Psoas muscle (tissue), 8 donors: Measurements from ENCODE around the gene TMEM131L. TPM values are rescaled to one million over a fixed set of nuclear protein-coding genes. Genes with fewer than 3 reads are reported as not detected.

Experiments
- ATAC-seq, 4 donors: fragments of 200-7000 bp; cut with Tn5 transposase; one replicate each; pipeline ENCODE4 v1.9.1; 2020; ENCODE audit warnings: moderate library complexity in 3 of 4, mild to moderate bottlenecking in 2 of 4
- DNase-seq, 2 donors: peaks; one replicate each; pipeline ENCODE4 v3.0.0-alpha.2; 2020
- H3K27ac ChIP-seq: fragments of 200-600 bp; one replicate; pipeline ENCODE4 v1.8.0; 2022
- H3K27me3 ChIP-seq, 3 donors: fragments of 200-600 bp in 1 of 3; one replicate each; pipeline versions ENCODE4 v1.6.1 to v1.8.0; 2013 to 2022; ENCODE audit warnings: low read length in 2 of 3, mild to moderate bottlenecking in 2 of 3, moderate library complexity in 1 of 3; ENCODE audit not compliant: insufficient read depth in 3 of 3
- H3K36me3 ChIP-seq, 2 donors: fragments of 200-600 bp in 1 of 2; one replicate each; pipeline versions ENCODE4 v1.6.1 to v1.8.0; 2013 to 2022; ENCODE audit warnings: low read depth in 1 of 2, mild to moderate bottlenecking in 1 of 2, moderate library complexity in 1 of 2; ENCODE audit not compliant: insufficient read depth in 1 of 2
- H3K4me1 ChIP-seq: fragments of 200-600 bp; one replicate; pipeline ENCODE4 v1.8.0; 2022
- H3K4me3 ChIP-seq: fragments of 200-600 bp; one replicate; pipeline ENCODE4 v1.8.0; 2022; ENCODE audit warnings: mild to moderate bottlenecking
- H3K9me3 ChIP-seq: fragments of 200-600 bp; one replicate; pipeline ENCODE4 v1.8.0; 2022
- WGBS, 3 donors: extraction: QIAGEN DNeasy Blood & Tissue Kit; methylation state at CpG; one replicate each; pipeline versions ENCODE4 v1.1.6 to v1.1.7; 2013; 5-methylcytosine and 5-hydroxymethylcytosine counted together
- intact Hi-C, 2 donors: fragments of 100-400 bp; cut with DNase I; formaldehyde crosslinking; loops; one replicate each; pipeline versions ENCODE4 v1.11.0 to v1.14.2; 2022
- polyA plus RNA-seq, 3 donors: library from polyadenylated mRNA; stranded (reverse); fragments of 200-250 nt; gene quantifications; one replicate each; pipeline ENCODE4 v1.2.3, GENCODE V29; 2013
- total RNA-seq, 4 donors: library from RNA; stranded (reverse); fragmentation: NEBNext Ultra II Directional in 2 of 4; extraction: Animal tissue kit (Norgen Biotek cat#: 25700) in 2 of 4; gene quantifications; one replicate each; pipeline versions ENCODE4 v1.2.1 to v1.2.4, GENCODE V29; 2021 to 2023
- TF ChIP-seq, protein P1 (sequence below): fragments of 200-600 bp; IDR thresholded peaks from one replicate; pipeline ENCODE4 v1.8.0; 2022; ENCODE audit warnings: antibody characterized with exemption
- donor health status: healthy with polysubstance abuse.
- donor health status: DM: no; HTN: no; CAD: no; lungs with moderate emphysema.
- donor health status: Bipolar disorder and iron deficiency.
- donor health status: healthy.
- donor health status: DM: yes; HTN: yes; CAD: no.
- donor health status: DM: no; HTN: no; CAD: no.
- donor health status: DM: no; HTN: no; CAD: no.
- donor health status: DM: yes; HTN: yes; CAD: no.

The TMEM131L gene
- total and polyA plus RNA-seq, 7 donors, result 2.1 to 21.2 (median 6.9) TPM

DNA sequence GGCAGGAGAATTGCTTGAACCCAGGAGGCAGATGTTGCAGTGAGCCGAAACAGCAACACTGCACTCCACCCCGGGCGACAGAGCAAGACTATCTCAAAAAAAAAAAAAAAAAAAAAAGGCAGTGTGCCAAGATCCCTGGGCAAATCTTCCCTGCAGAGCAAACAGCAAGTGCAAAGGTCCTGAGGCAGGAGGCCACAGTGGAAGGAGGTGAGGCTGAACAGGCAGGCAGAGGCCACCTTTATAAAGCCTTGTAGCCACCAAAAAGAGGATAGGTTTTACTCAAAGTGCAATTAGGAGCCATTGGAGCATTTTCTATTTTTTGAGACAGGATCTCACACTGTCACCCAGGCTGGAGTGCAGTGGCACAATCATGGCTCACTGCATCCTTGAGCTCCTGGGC, 172.8 kb downstream of the TMEM131L start:
- no peaks in the 10 kb centered on the region for H3K9me3 ChIP-seq
- peaks cover 4 to 38% of the 10 kb centered on the region in 2 donors for H3K36me3 ChIP-seq
- no peak for DNase-seq
- TF ChIP-seq, protein P1, sequence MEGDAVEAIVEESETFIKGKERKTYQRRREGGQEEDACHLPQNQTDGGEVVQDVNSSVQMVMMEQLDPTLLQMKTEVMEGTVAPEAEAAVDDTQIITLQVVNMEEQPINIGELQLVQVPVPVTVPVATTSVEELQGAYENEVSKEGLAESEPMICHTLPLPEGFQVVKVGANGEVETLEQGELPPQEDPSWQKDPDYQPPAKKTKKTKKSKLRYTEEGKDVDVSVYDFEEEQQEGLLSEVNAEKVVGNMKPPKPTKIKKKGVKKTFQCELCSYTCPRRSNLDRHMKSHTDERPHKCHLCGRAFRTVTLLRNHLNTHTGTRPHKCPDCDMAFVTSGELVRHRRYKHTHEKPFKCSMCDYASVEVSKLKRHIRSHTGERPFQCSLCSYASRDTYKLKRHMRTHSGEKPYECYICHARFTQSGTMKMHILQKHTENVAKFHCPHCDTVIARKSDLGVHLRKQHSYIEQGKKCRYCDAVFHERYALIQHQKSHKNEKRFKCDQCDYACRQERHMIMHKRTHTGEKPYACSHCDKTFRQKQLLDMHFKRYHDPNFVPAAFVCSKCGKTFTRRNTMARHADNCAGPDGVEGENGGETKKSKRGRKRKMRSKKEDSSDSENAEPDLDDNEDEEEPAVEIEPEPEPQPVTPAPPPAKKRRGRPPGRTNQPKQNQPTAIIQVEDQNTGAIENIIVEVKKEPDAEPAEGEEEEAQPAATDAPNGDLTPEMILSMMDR, result no peak
- no peak overlapping the region for H3K4me3 ChIP-seq
- no peak for ATAC-seq
- 77 to 94% (median 90%) methylated on average over 3 of the region's 3 CpGs for WGBS, 3 donors
- no peaks in the 10 kb centered on the region for H3K4me1 ChIP-seq
- no peak overlapping the region for H3K27ac ChIP-seq
- intact Hi-C loops, result loop anchor here (5.0 to 10.0 kb wide), 3 partner anchors 106 to 494 kb away; no protein-coding TSS in a partner anchor
- no peaks in the 10 kb centered on the region for H3K27me3 ChIP-seq

- intact Hi-C loops, result loop anchor here (5.0 to 10.0 kb wide), 3 partner anchors 105 to 495 kb away; no protein-coding TSS in a partner anchor
- DNase-seq (no peak), ATAC-seq (peak in 1 of 4 donors; percentile 34)
These were observed 174.0 kb downstream of the TMEM131L start for GRCh38 chr4:153639833-153640802.

GRCh38 chr4:153641532-153641931, 175.4 kb downstream of the TMEM131L start:
- peaks cover 4 to 13% of the 10 kb centered on the region in 2 donors for H3K36me3 ChIP-seq
- no peaks in the 10 kb centered on the region for H3K27me3 ChIP-seq
- no peaks in the 10 kb centered on the region for H3K4me1 ChIP-seq
- H3K4me3 ChIP-seq, result no peak overlapping the region
- H3K27ac ChIP-seq, result no peak overlapping the region
- TF ChIP-seq, protein P1, result no peak
- DNase-seq (no peak), ATAC-seq (no peak)
- H3K9me3 ChIP-seq, result no peaks in the 10 kb centered on the region
- 73 to 86% (median 80%) methylated on average over 7 of the region's 7 CpGs for WGBS, 3 donors
- intact Hi-C loops, result no loop called here

More at GRCh38 chr4:153639833-153640802, 174.0 kb downstream of the TMEM131L start:
- TF ChIP-seq, protein P1, result no peak
- H3K9me3 ChIP-seq, result no peaks in the 10 kb centered on the region
- no peaks in the 10 kb centered on the region for H3K4me1 ChIP-seq
- 61 to 67% (median 66%) methylated on average over 23 of the region's 23 CpGs for WGBS, 3 donors
- no peaks in the 10 kb centered on the region for H3K27me3 ChIP-seq
- H3K36me3 ChIP-seq, result peaks cover 4 to 27% of the 10 kb centered on the region in 2 donors
- no peak overlapping the region for H3K4me3 ChIP-seq
- H3K27ac ChIP-seq, result no peak overlapping the region

- Histone ChIP-seq H3K9me3 (no peaks in the 10 kb centered on the region), H3K27ac (no peak overlapping the region), H3K36me3 (no peaks in the 10 kb centered on the region), H3K4me1 (no peaks in the 10 kb centered on the region), H3K27me3 (no peaks in the 10 kb centered on the region), H3K4me3 (no peak overlapping the region)
- TF ChIP-seq, protein P1, result peak; percentile 40
- 80 to 81% (median 81%) methylated on average over 9 of the region's 9 CpGs for WGBS, 3 donors
- ATAC-seq (peak in 3 of 4 donors; percentile 64 to 69 (median 66)), DNase-seq (no peak)
- intact Hi-C loops, result no loop called here
These were observed 177.5 kb downstream of the TMEM131L start for GRCh38 chr4:153643406-153644383.
